K562 (cell line): ENCODE measurements around the gene MAGI1. TPM values are rescaled to one million over a fixed set of nuclear protein-coding genes. Genes with fewer than 3 reads are reported as not detected.

ENCODE experiments used
- ATAC-seq: fragments of 200-7000 bp; cut with Tn5 transposase; 3 replicates; pipeline ENCODE4 v1.9.1; 2020; ENCODE audit warnings: moderate library complexity
- BruUV-seq: library from RNA; stranded (reverse); fragments of 400-500 nt; replicated peaks from 2 replicates; lab custom pipeline; 2021; lab: Mats Ljungman, UMichigan
- CTCF ChIA-PET: fragments of 300-600 bp; formaldehyde crosslinking; extraction: SDS; loops from one replicate; lab custom pipeline; 2021; ENCODE audit warnings: low intra/inter-chr PET ratio; lab: Yijun Ruan, JAX
- POLR2A ChIA-PET: fragments of 300-600, 350-650 bp; sonication (Branson Sonifier 250); formaldehyde crosslinking; extraction: SDS; loops from one replicate; lab custom pipeline; 2021; ENCODE audit warnings: antibody characterized with exemption, inconsistent platforms; lab: Yijun Ruan, JAX
- DNase-seq, 4 experiments: peaks; one replicate each; pipeline versions ENCODE4 v3.0.0 to v3.0.0-alpha.2; 2011 to 2018; ENCODE audit warnings: low spot score in 3 of 4, mixed read lengths in 3 of 4; ENCODE audit errors: extremely low read depth in 1 of 4
- FAIRE-seq: peaks from 2 replicates; lab custom pipeline; 2011; peaks lifted over from hg19 to GRCh38; lab: Jason Lieb, UNC
- H2AFZ ChIP-seq: 2 replicates; pipeline ENCODE4 v1.6.0; 2011; ENCODE audit warnings: low read depth, low read length, control low read depth, inconsistent platforms
- H3K27ac ChIP-seq: fragments of 200-600 bp; 3 replicates; pipeline ENCODE4 v1.8.0; 2011; ENCODE audit warnings: low read depth, mild to moderate bottlenecking, control low read depth, inconsistent platforms, low read length, moderate library complexity, mixed read lengths; ENCODE audit errors: extremely low read depth
- H3K27me3 ChIP-seq, 2 experiments: fragments of 300-600 bp in 1 of 2; 2 replicates in 1 of 2; 3 replicates in 1 of 2; pipeline versions ENCODE4 v1.6.0 to v1.8.0; 2011; ENCODE audit warnings: inconsistent platforms in 2 of 2, low read length in 2 of 2, mild to moderate bottlenecking in 1 of 2, mixed read lengths in 1 of 2, moderate library complexity in 1 of 2; ENCODE audit not compliant: control insufficient read depth in 2 of 2, insufficient read depth in 2 of 2
- H3K36me3 ChIP-seq: fragments of 300-600 bp; 3 replicates; pipeline ENCODE4 v1.8.0; 2011; ENCODE audit warnings: mild to moderate bottlenecking, low read length, inconsistent platforms; ENCODE audit not compliant: control insufficient read depth, insufficient read depth
- H3K4me1 ChIP-seq, 2 experiments: fragments of 200-600 bp in 1 of 2; replicated peaks in 1 of 2; 2 replicates in 1 of 2; 3 replicates in 1 of 2; pipeline versions ENCODE4 v1.5.1 to v1.8.0; 2011; ENCODE audit warnings: inconsistent platforms in 2 of 2, low read length in 2 of 2, mild to moderate bottlenecking in 1 of 2, mixed read lengths in 1 of 2, moderate library complexity in 1 of 2; ENCODE audit not compliant: control insufficient read depth in 2 of 2, insufficient read depth in 2 of 2
- H3K4me2 ChIP-seq: 2 replicates; pipeline ENCODE4 v1.6.1; 2011; ENCODE audit warnings: low read length, control low read depth, inconsistent platforms, mixed read lengths; ENCODE audit not compliant: insufficient read depth
- H3K4me3 ChIP-seq: fragments of 200-600 bp; sonication (generic), shearing (Covaris generic); 2 replicates; pipeline ENCODE4 v1.5.1; 2016; ENCODE audit warnings: control low read depth, inconsistent platforms
- H3K79me2 ChIP-seq: fragments of 200-600 bp; 3 replicates; pipeline ENCODE4 v1.8.0; 2011; ENCODE audit warnings: low read length, inconsistent platforms; ENCODE audit not compliant: control insufficient read depth, insufficient read depth
- H3K9ac ChIP-seq, 2 experiments: 2 replicates each; pipeline versions ENCODE4 v1.6.0 to v1.6.1; 2011; ENCODE audit warnings: low read depth in 2 of 2, low read length in 2 of 2, control low read depth in 1 of 2, inconsistent platforms in 1 of 2, mild to moderate bottlenecking in 1 of 2, mixed read lengths in 1 of 2; ENCODE audit not compliant: insufficient read depth in 1 of 2
- H3K9me1 ChIP-seq: one replicate; pipeline ENCODE4 v1.6.0; 2011; ENCODE audit warnings: inconsistent platforms, mild to moderate bottlenecking, low read length, moderate library complexity; ENCODE audit not compliant: control insufficient read depth, insufficient read depth
- H3K9me3 ChIP-seq: replicated peaks from 2 replicates; pipeline ENCODE4 v1.5.1; 2011; ENCODE audit warnings: low read depth, low read length, inconsistent platforms; ENCODE audit not compliant: control insufficient read depth, insufficient read depth
- H4K20me1 ChIP-seq: replicated peaks from 2 replicates; pipeline ENCODE4 v1.6.1; 2011; ENCODE audit warnings: low read length, inconsistent platforms, mixed read lengths; ENCODE audit not compliant: control insufficient read depth, insufficient read depth
- BRF2 ChIP-seq: IDR thresholded peaks from 3 replicates; pipeline ENCODE4 v1.6.1; 2011; ENCODE audit warnings: borderline replicate concordance, mild to moderate bottlenecking; ENCODE audit not compliant: insufficient read length, insufficient read depth
- COPS2 ChIP-seq: fragments of 450-650 bp; conservative IDR thresholded peaks from 2 replicates; pipeline ENCODE4 v1.6.1; 2016; ENCODE audit warnings: mild to moderate bottlenecking, moderate library complexity
- HCFC1 ChIP-seq: IDR thresholded peaks from 2 replicates; pipeline ENCODE4 v1.6.1; 2012; ENCODE audit warnings: low read depth, low read length, improper control_type of control experiment
- HNRNPK ChIP-seq: fragments of 200-400 bp; formaldehyde crosslinking; IDR thresholded peaks from one replicate; pipeline ENCODE4 v1.6.1; 2018; ENCODE audit warnings: mild to moderate bottlenecking, low read depth, low read length; ENCODE audit not compliant: poor library complexity, severe bottlenecking
- KAT8 ChIP-seq: fragments of 450-650 bp; IDR thresholded peaks from 2 replicates; pipeline ENCODE4 v1.6.1; 2016; ENCODE audit warnings: low read depth, mild to moderate bottlenecking
- SNRNP70 ChIP-seq: fragments of 200-400 bp; formaldehyde crosslinking; optimal IDR thresholded peaks from 2 replicates; pipeline ENCODE3; 2017; ENCODE audit warnings: low read depth, low read length
- TCF3 ChIP-seq: sonication (generic); formaldehyde crosslinking; IDR thresholded peaks from 2 replicates; pipeline ENCODE4 v1.4.0; 2020; ENCODE audit warnings: mild to moderate bottlenecking, missing genetic modification reagents
- ZBTB2 ChIP-seq: fragments of 450-650 bp; IDR thresholded peaks from 2 replicates; pipeline ENCODE4 v1.6.1; 2016; ENCODE audit warnings: antibody characterized with exemption
- ZNF232 ChIP-seq: sonication (generic); formaldehyde crosslinking; IDR thresholded peaks from 2 replicates; pipeline ENCODE4 v1.8.0; 2022; ENCODE audit warnings: mild to moderate bottlenecking, missing genetic modification reagents
- WGBS: fragments of 100-300 bp; shearing (Covaris generic); methylation state at CpG from one replicate; pipeline ENCODE4 v1.1.6; 2016; ENCODE audit warnings: low coverage, mixed read lengths; ENCODE audit not compliant: insufficient coverage; ENCODE audit errors: missing lambda C conversion rate; 5-methylcytosine and 5-hydroxymethylcytosine counted together
- in situ Hi-C: fragments of 300-500 bp; cut with MboI; formaldehyde crosslinking; loops from 4 replicates; pipeline ENCODE4 v1.15.0; 2018; ENCODE audit warnings: inconsistent platforms, mixed read lengths
- intact Hi-C: fragments of 100-400 bp; cut with micrococcal nuclease; formaldehyde crosslinking; loops from 2 replicates; pipeline ENCODE4 v1.14.2; 2022
- polyA plus RNA-seq, 8 experiments: library from polyadenylated mRNA; depleted of rRNA in 4 of 8; stranded (reverse) in 5 of 8; unstranded in 3 of 8; fragments of >200 nt; fragmentation: Nextera tagmentation in 2 of 8; fragmentation: Illumina TruSeq in 1 of 8; extraction: Ambion mirVana in 2 of 8; extraction: Trizol in 1 of 8; gene quantifications; 2 replicates each; pipeline versions ENCODE4 v1.2.1 to v1.2.3, GENCODE V29; 2011 to 2014; ENCODE audit warnings: inconsistent platforms in 1 of 8, missing spikeins in 1 of 8
- total RNA-seq, 7 experiments: library from RNA; depleted of rRNA in 6 of 7; stranded (reverse); fragments of >200 nt in 6 of 7; fragmentation: Illumina TruSeq in 2 of 7; extraction: Trizol in 2 of 7; gene quantifications; 2 replicates each; pipeline versions ENCODE4 v1.2.1 to v1.2.3, GENCODE V29; 2011 to 2021; ENCODE audit warnings: low replicate concordance in 1 of 7
- TF ChIP-seq, protein P1 (sequence below): sonication (generic); formaldehyde crosslinking; IDR thresholded peaks from 2 replicates; pipeline ENCODE4 v1.9.0; 2022; ENCODE audit warnings: mild to moderate bottlenecking, missing genetic modification reagents

The MAGI1 gene
- total and polyA plus RNA-seq, 9 of the 15 experiments (the other 6 are each of a cell fraction or from before 2014, with no cell fraction given): 7.8 to 59.4 (median 43.2) TPM

GRCh38 chr3:65490114-65490513 is 548.6 kb downstream of the MAGI1 start:
- intact Hi-C loops: no loop called here
- no peak overlapping the region for H3K4me3 ChIP-seq
- in situ Hi-C loops: no loop called here
- no peak overlapping the region for H3K4me2 ChIP-seq
- peaks cover 0 to 4% of the 10 kb centered on the region in 2 experiments; a peak in 2 of 5 replicates for H3K4me1 ChIP-seq
- no peaks in the 10 kb centered on the region for H3K9me3 ChIP-seq
- H3K27ac ChIP-seq: no peak overlapping the region
- BruUV-seq: no TSS peak
- H3K27me3 ChIP-seq: no peaks in the 10 kb centered on the region
- ChIA-PET CTCF (no interaction called here), POLR2A (no interaction called here)
- H3K79me2 ChIP-seq: peaks cover 20% of the 10 kb centered on the region; the same call in 2 of the 3 replicates
- 100% methylated on average over 3 of the region's 3 CpGs for WGBS
- FAIRE-seq (no peak), DNase-seq (no peak), ATAC-seq (no peak)
- no peaks in the 10 kb centered on the region for H3K9me1 ChIP-seq
- no peak for TF ChIP-seq HCFC1
- TF ChIP-seq TCF3 (CRISPR knock-in tag): no peak
- no peak for TF ChIP-seq ZBTB2
- no peak for TF ChIP-seq ZNF232
- no peak for TF ChIP-seq KAT8
- TF ChIP-seq SNRNP70: no peak
- TF ChIP-seq HNRNPK: no peak
- TF ChIP-seq, protein P1, sequence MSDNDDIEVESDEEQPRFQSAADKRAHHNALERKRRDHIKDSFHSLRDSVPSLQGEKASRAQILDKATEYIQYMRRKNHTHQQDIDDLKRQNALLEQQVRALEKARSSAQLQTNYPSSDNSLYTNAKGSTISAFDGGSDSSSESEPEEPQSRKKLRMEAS (CRISPR knock-in tag): no peak
- TF ChIP-seq BRF2: no peak
- TF ChIP-seq COPS2: no peak
- peaks cover 23% of the 10 kb centered on the region; the same call in 1 of the 3 replicates for H3K36me3 ChIP-seq
- no peaks in the 10 kb centered on the region for H4K20me1 ChIP-seq
- H2AFZ ChIP-seq: no peak overlapping the region
- no peak overlapping the region for H3K9ac ChIP-seq
